Measurements from ENCODE around the gene CSN1S1. TPM values are rescaled to one million over a fixed set of nuclear protein-coding genes. Genes with fewer than 3 reads are reported as not detected.

The CSN1S1 gene
- total RNA-seq, 2 donors from 2014 or later: not detected

DNA sequence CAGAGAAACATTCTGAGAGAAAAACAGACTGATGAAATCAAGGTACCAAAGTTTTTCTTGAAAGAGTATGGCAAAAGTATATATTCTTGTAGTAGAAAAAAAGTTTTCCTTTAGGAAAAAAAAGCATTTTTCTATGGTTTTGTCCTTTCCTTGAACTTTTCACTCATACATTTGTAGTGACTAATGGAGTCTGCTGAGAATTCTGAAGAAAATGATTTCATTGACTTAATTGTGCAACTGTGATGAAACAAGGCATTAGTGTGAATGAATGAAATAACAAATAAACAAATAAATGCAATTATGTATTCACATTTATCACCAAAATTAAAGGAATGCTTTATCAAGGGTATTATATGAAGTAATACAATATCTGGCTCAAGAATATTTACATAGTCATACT is 5.7 kb downstream of the CSN1S1 start:
- ATAC-seq (replicated peaks in 1 of 2): no peak
- Mint-ChIP-seq H3K27me3 (ENCODE audit: low read depth) (no peaks in the 10 kb centered on the region), H3K9me3 (no peaks in the 10 kb centered on the region), H3K36me3 (ENCODE audit: insufficient read depth in 2 of 2) (no peaks in the 10 kb centered on the region), H3K27ac (no peak overlapping the region), H3K4me1 (ENCODE audit: low read depth) (no peaks in the 10 kb centered on the region), H3K4me3 (no peak overlapping the region)
- DNase-seq: no peak

DNA sequence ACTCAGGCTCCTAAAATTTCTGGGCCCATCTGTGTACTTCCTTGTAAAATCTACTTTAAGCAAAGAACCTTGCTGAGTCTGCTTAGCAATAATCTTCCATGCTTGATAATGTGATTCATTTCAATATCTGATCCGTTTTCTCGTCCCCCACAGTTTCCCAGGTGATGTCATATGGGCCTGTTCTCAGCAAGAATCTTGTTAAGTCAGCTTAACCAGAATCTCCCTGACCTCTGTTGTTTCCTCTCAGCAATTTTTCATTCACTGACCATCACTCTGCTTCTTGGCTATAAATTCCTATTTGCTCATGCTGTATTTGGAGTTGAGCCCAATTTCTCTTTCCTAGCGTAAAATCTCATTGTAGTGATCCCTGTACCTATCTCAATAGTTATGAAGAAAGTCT is 20.7 kb downstream of the CSN1S1 start:
- Mint-ChIP-seq H3K4me3 (no peak overlapping the region), H3K9me3 (no peaks in the 10 kb centered on the region), H3K4me1 (ENCODE audit: low read depth) (no peaks in the 10 kb centered on the region), H3K27me3 (ENCODE audit: low read depth) (no peaks in the 10 kb centered on the region), H3K36me3 (ENCODE audit: insufficient read depth in 2 of 2) (no peaks in the 10 kb centered on the region), H3K27ac (no peak overlapping the region)
- DNase-seq: no peak
- no peak for ATAC-seq (replicated peaks in 1 of 2)

- H3K36me3 Mint-ChIP-seq (ENCODE audit: insufficient read depth in 2 of 2): no peaks in the 10 kb centered on the region
- H3K9me3 Mint-ChIP-seq: no peaks in the 10 kb centered on the region
- no peak for ATAC-seq (replicated peaks in 1 of 2)
- no peak overlapping the region for H3K27ac Mint-ChIP-seq
- H3K4me3 Mint-ChIP-seq: no peak overlapping the region
- H3K4me1 Mint-ChIP-seq (ENCODE audit: low read depth): no peaks in the 10 kb centered on the region
- no peak for DNase-seq
- H3K27me3 Mint-ChIP-seq (ENCODE audit: low read depth): no peaks in the 10 kb centered on the region
Measured at GRCh38 chr4:69957209-69957608, 26.3 kb downstream of the CSN1S1 start.

DNA sequence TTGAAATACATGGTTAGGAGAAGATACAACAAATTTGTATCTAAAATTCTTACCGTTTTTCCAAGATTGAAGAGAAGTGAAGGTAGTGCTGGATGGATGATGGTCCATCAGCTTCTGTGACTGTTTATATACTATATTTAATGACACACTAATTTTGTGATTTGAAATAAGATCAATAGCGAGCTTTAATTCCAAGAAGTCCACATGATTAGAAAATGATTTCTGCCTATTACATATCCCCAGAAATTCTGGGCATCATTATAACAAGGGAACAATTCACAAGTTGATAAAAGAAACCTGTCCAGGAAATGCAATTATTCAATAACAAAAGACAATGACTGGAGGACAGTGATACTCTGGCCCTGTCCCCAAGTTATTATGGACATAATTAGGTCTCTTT is 34.8 kb downstream of the CSN1S1 start, which contains the start of gene CSN2:
Gene CSN2, minus strand, starts transcription at position 101 of the 400 bp plus-strand sequence. CDS start 4,733 bp downstream, outside the sequence.
- ATAC-seq (replicated peaks in 1 of 2) (no peak), DNase-seq (no peak)
- H3K9me3 Mint-ChIP-seq: no peaks in the 10 kb centered on the region
- no peaks in the 10 kb centered on the region for H3K4me1 Mint-ChIP-seq (ENCODE audit: low read depth)
- no peaks in the 10 kb centered on the region for H3K36me3 Mint-ChIP-seq (ENCODE audit: insufficient read depth in 2 of 2)
- H3K27me3 Mint-ChIP-seq (ENCODE audit: low read depth): no peaks in the 10 kb centered on the region
- H3K27ac Mint-ChIP-seq: no peak within 1 kb of the TSS
- H3K4me3 Mint-ChIP-seq: no peak within 1 kb of the TSS

- H3K4me1 Mint-ChIP-seq (ENCODE audit: low read depth): no peaks in the 10 kb centered on the region
- H3K9me3 Mint-ChIP-seq: peaks cover 0 to 2% of the 10 kb centered on the region in 2 donors
- ATAC-seq (replicated peaks in 1 of 2) (no peak), DNase-seq (no peak)
- H3K36me3 Mint-ChIP-seq (ENCODE audit: insufficient read depth in 2 of 2): no peaks in the 10 kb centered on the region
- no peaks in the 10 kb centered on the region for H3K27me3 Mint-ChIP-seq (ENCODE audit: low read depth)
- H3K27ac Mint-ChIP-seq: no peak overlapping the region
- no peak overlapping the region for H3K4me3 Mint-ChIP-seq
Measured at GRCh38 chr4:69970071-69970470, 39.2 kb downstream of the CSN1S1 start.

GRCh38 chr4:69974631-69975030 is 43.8 kb downstream of the CSN1S1 start:
- H3K4me3 Mint-ChIP-seq: no peak overlapping the region
- ATAC-seq (replicated peaks in 1 of 2) (no peak), DNase-seq (no peak)
- no peaks in the 10 kb centered on the region for H3K4me1 Mint-ChIP-seq (ENCODE audit: low read depth)
- no peaks in the 10 kb centered on the region for H3K27me3 Mint-ChIP-seq (ENCODE audit: low read depth)
- H3K27ac Mint-ChIP-seq: no peak overlapping the region
- H3K36me3 Mint-ChIP-seq (ENCODE audit: insufficient read depth in 2 of 2): no peaks in the 10 kb centered on the region
- H3K9me3 Mint-ChIP-seq: peaks cover 0 to 3% of the 10 kb centered on the region in 2 donors

DNA sequence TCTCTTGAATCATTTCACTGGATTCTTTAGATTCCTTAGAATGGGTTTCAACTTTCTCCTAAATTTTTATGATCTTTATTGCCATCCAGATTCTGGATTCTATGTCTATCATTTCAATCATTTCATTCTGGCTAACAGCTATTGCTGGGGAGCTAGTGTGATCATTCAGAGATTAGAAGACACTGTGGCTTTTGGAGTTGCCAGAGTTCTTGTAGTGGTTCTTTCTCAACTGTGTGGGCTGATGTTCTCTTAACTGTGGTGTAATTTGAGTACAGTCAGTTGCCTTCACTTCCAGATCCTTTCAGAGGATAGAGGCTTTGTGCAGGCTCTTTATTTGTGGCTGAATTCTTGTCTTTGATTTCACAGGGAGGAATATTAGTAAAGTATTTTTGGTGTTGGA is 46.7 kb downstream of the CSN1S1 start:
- ATAC-seq (replicated peaks in 1 of 2): no peak
- H3K9me3 Mint-ChIP-seq: peaks cover 0 to 4% of the 10 kb centered on the region in 2 donors
- H3K4me3 Mint-ChIP-seq: no peak overlapping the region
- no peak for DNase-seq
- H3K36me3 Mint-ChIP-seq (ENCODE audit: insufficient read depth in 2 of 2): no peaks in the 10 kb centered on the region
- no peaks in the 10 kb centered on the region for H3K4me1 Mint-ChIP-seq (ENCODE audit: low read depth)
- H3K27ac Mint-ChIP-seq: no peak overlapping the region
- no peaks in the 10 kb centered on the region for H3K27me3 Mint-ChIP-seq (ENCODE audit: low read depth)

- DNase-seq (no peak), ATAC-seq (replicated peaks in 1 of 2) (no peak)
- Mint-ChIP-seq H3K4me3 (no peak overlapping the region), H3K4me1 (ENCODE audit: low read depth) (no peaks in the 10 kb centered on the region), H3K9me3 (peaks cover 0 to 1% of the 10 kb centered on the region in 2 donors), H3K27me3 (ENCODE audit: low read depth) (no peaks in the 10 kb centered on the region), H3K36me3 (ENCODE audit: insufficient read depth in 2 of 2) (no peaks in the 10 kb centered on the region), H3K27ac (no peak overlapping the region)
Measured at GRCh38 chr4:69984030-69984443, 53.2 kb downstream of the CSN1S1 start.

GRCh38 chr4:69986663-69987062 is 55.8 kb downstream of the CSN1S1 start:
- Mint-ChIP-seq H3K9me3 (no peaks in the 10 kb centered on the region), H3K27ac (no peak overlapping the region), H3K27me3 (ENCODE audit: low read depth) (no peaks in the 10 kb centered on the region), H3K4me3 (no peak overlapping the region), H3K4me1 (ENCODE audit: low read depth) (no peaks in the 10 kb centered on the region), H3K36me3 (ENCODE audit: insufficient read depth in 2 of 2) (no peaks in the 10 kb centered on the region)
- no peak for DNase-seq
- no peak for ATAC-seq (replicated peaks in 1 of 2)

GRCh38 chr4:69991016-69991415 is 60.1 kb downstream of the CSN1S1 start:
- DNase-seq: no peak
- Mint-ChIP-seq H3K27ac (no peak overlapping the region), H3K9me3 (no peaks in the 10 kb centered on the region), H3K27me3 (ENCODE audit: low read depth) (no peaks in the 10 kb centered on the region), H3K36me3 (ENCODE audit: insufficient read depth in 2 of 2) (no peaks in the 10 kb centered on the region), H3K4me3 (no peak overlapping the region), H3K4me1 (ENCODE audit: low read depth) (no peaks in the 10 kb centered on the region)
- ATAC-seq (replicated peaks in 1 of 2): no peak

DNA sequence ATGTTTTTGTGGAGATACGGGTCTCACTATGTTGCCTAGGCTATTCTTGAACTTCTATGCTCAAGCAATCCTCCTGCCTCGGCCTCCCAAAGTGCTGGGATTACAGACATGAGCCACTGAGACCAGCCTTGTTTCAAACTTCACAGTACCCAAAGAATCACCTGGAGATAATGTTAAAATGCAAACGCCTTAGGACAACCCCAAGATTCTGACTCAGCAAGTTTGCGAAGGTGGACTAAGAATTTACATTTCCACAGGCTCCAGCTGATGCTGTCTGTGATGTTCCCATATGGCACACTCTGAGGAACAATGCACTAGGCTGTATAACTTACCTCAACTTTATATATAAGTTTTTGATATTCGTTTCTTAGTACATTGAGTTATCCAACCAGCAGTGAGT is 63.9 kb downstream of the CSN1S1 start:
- Mint-ChIP-seq H3K36me3 (ENCODE audit: insufficient read depth in 2 of 2) (no peaks in the 10 kb centered on the region), H3K9me3 (peaks cover 0 to 3% of the 10 kb centered on the region in 2 donors), H3K4me1 (ENCODE audit: low read depth) (no peaks in the 10 kb centered on the region), H3K4me3 (no peak overlapping the region), H3K27me3 (ENCODE audit: low read depth) (peaks cover 6% of the 10 kb centered on the region), H3K27ac (no peak overlapping the region)
- ATAC-seq (replicated peaks in 1 of 2) (no peak), DNase-seq (no peak)

- DNase-seq: no peak
- ATAC-seq (replicated peaks in 1 of 2): no peak
- H3K27me3 Mint-ChIP-seq (ENCODE audit: low read depth): peaks cover 6% of the 10 kb centered on the region
- H3K4me1 Mint-ChIP-seq (ENCODE audit: low read depth): no peaks in the 10 kb centered on the region
- no peak within 1 kb of the TSS for H3K4me3 Mint-ChIP-seq
- H3K36me3 Mint-ChIP-seq (ENCODE audit: insufficient read depth in 2 of 2): no peaks in the 10 kb centered on the region
- H3K27ac Mint-ChIP-seq: no peak within 1 kb of the TSS
- H3K9me3 Mint-ChIP-seq: peaks cover 0 to 3% of the 10 kb centered on the region in 2 donors
Measured at GRCh38 chr4:69995526-69996016, 64.7 kb downstream of the CSN1S1 start, which contains the start of gene STATH. Gene STATH, plus strand, starts transcription at chr4:69995966. Its CDS starts 2,472 bp downstream, at chr4:69998438.

Data from activated T-cell treated with anti-CD3 and anti-CD28 coated beads, Interleukin-2, amount 50 U/mL, for 72 hours (primary cell).